Measurements from ENCODE around the gene CMKLR1. TPM values are rescaled to one million over a fixed set of nuclear protein-coding genes. Genes with fewer than 3 reads are reported as not detected.

The CMKLR1 gene
- total and polyA plus RNA-seq, 4 donors, result 0.67 to 13.7 (median 5.8) TPM

- DNase-seq (ENCODE audit: low spot score), result no peak
- Histone ChIP-seq H3K4me3 (ENCODE audit: low read depth in 1 of 3, low read length in 3 of 3) (no peak overlapping the region), H3K4me1 (ENCODE audit: control insufficient read depth in 4 of 4, insufficient read depth in 4 of 4, low read length in 3 of 4) (no peaks in the 10 kb centered on the region), H3K27me3 (ENCODE audit: control insufficient read depth in 4 of 4, insufficient read depth in 4 of 4, low read length in 3 of 4) (no peaks in the 10 kb centered on the region), H3K27ac (ENCODE audit: low read depth in 1 of 2, low read length in 2 of 2) (no peak overlapping the region), H3K9ac (ENCODE audit: low read depth in 1 of 2, low read length in 2 of 2) (no peak overlapping the region), H3K9me3 (ENCODE audit: control insufficient read depth in 4 of 4, low read length in 3 of 4) (no peaks in the 10 kb centered on the region), H3K36me3 (ENCODE audit: control insufficient read depth in 4 of 4, insufficient read depth in 3 of 4, low read depth in 1 of 4, low read length in 3 of 4) (no peaks in the 10 kb centered on the region)
- no peak for TF ChIP-seq YY1 (IDR thresholded peaks at IDR 0.05)
- TF ChIP-seq GABPA (IDR thresholded peaks at IDR 0.05 in 1 of 2, conservative IDR thresholded peaks at IDR 0.05 in 1 of 2), result no peak
- no peak for TF ChIP-seq JUND (IDR thresholded peaks at IDR 0.05)
- no peak for TF ChIP-seq RAD21 (IDR thresholded peaks at IDR 0.05)
- TF ChIP-seq EGR1 (IDR thresholded peaks at IDR 0.05; ENCODE audit: low read depth in 2 of 2), result no peak
- TF ChIP-seq CTCF (IDR thresholded peaks at IDR 0.05; ENCODE audit: low read depth, low read length, missing input control), result no peak
- TF ChIP-seq SP1 (IDR thresholded peaks at IDR 0.05), result no peak
- no peak for TF ChIP-seq HNF4A (conservative IDR thresholded peaks at IDR 0.05)
- WGBS, result 81% methylated on average over 8 of the region's 8 CpGs
Measured at GRCh38 chr12:108341854-108342847, 3.0 kb upstream of the CMKLR1 start.

GRCh38 chr12:108341356-108341755 lies 2.2 kb upstream of the CMKLR1 start:
- H3K27me3 ChIP-seq (ENCODE audit: control insufficient read depth in 4 of 4, insufficient read depth in 4 of 4, low read length in 3 of 4), result no peaks in the 10 kb centered on the region
- TF ChIP-seq GABPA (IDR thresholded peaks at IDR 0.05 in 1 of 2, conservative IDR thresholded peaks at IDR 0.05 in 1 of 2) (no peak), SP1 (IDR thresholded peaks at IDR 0.05) (no peak), RXRA (IDR thresholded peaks at IDR 0.05) (no peak), YY1 (IDR thresholded peaks at IDR 0.05) (no peak), ZBTB33 (IDR thresholded peaks at IDR 0.05) (no peak), FOXA2 (IDR thresholded peaks at IDR 0.05) (no peak), REST (IDR thresholded peaks at IDR 0.05) (no peak), EGR1 (IDR thresholded peaks at IDR 0.05; ENCODE audit: low read depth in 2 of 2) (no peak), CTCF (IDR thresholded peaks at IDR 0.05; ENCODE audit: low read depth, low read length, missing input control) (no peak), RAD21 (IDR thresholded peaks at IDR 0.05) (no peak), JUND (IDR thresholded peaks at IDR 0.05) (no peak), HNF4G (IDR thresholded peaks at IDR 0.05) (no peak)

More at GRCh38 chr12:108341356-108341755, 2.2 kb upstream of the CMKLR1 start:
- Histone ChIP-seq H3K27ac (ENCODE audit: low read depth in 1 of 2, low read length in 2 of 2) (no peak overlapping the region), H3K36me3 (ENCODE audit: control insufficient read depth in 4 of 4, insufficient read depth in 3 of 4, low read depth in 1 of 4, low read length in 3 of 4) (no peaks in the 10 kb centered on the region), H3K4me3 (ENCODE audit: low read depth in 1 of 3, low read length in 3 of 3) (no peak overlapping the region), H3K9ac (ENCODE audit: low read depth in 1 of 2, low read length in 2 of 2) (no peak overlapping the region), H3K9me3 (ENCODE audit: control insufficient read depth in 4 of 4, low read length in 3 of 4) (no peaks in the 10 kb centered on the region), H3K4me1 (ENCODE audit: control insufficient read depth in 4 of 4, insufficient read depth in 4 of 4, low read length in 3 of 4) (no peaks in the 10 kb centered on the region)
- no peak for DNase-seq (ENCODE audit: low spot score)
- 59% methylated on average over 3 of the region's 3 CpGs for WGBS

Data from liver (tissue), 9 donors.